Ovary (tissue), 3 donors: ENCODE measurements around the gene YPEL4.

ENCODE experiments used
- CTCF ChIP-seq, 3 donors: fragments of 450-650 bp in 2 of 3; fragments of 200-600 bp in 1 of 3; IDR thresholded peaks; one replicate each; pipeline versions ENCODE4 v1.5.1 to v1.8.0; 2016 to 2022; ENCODE audit warnings: antibody characterized with exemption in 3 of 3, mild to moderate bottlenecking in 1 of 3
- EP300 ChIP-seq: sonication (generic); formaldehyde crosslinking; IDR thresholded peaks from one replicate; pipeline ENCODE4 v1.6.1; 2017; ENCODE audit warnings: antibody characterized with exemption
- POLR2A ChIP-seq: fragments of 450-650 bp; IDR thresholded peaks from one replicate; pipeline ENCODE4 v1.6.1; 2017; ENCODE audit warnings: antibody characterized with exemption, mild to moderate bottlenecking, moderate library complexity
- donor health status: DM: no; HTN: no; CAD: no.

GRCh38 chr11:57647960-57648800 lies 1.5 kb downstream of the YPEL4 start:
- TF ChIP-seq CTCF (IDR thresholded peaks at IDR 0.05), result no peak
- TF ChIP-seq POLR2A, result no peak
- TF ChIP-seq EP300, result no peak
